GM19328 (cell line): Measurements from ENCODE around the gene PRPH.
"Not testable (repeated sequence)": the region's sequence is repeated elsewhere in the genome, so short reads cannot be mapped to it uniquely, and the experiment has no call there.

Source experiments
- ATAC-seq: cut with Tn5 transposase; IDR thresholded peaks from one replicate; pipeline ENCODE4 v1.9.1; 2021; ENCODE audit warnings: mild to moderate bottlenecking, moderate library complexity; ENCODE audit not compliant: unreplicated experiment

Gene PRPH

GRCh38 chr12:49295082-49295936 lies at the start of gene PRPH:
TSS of gene PRPH (plus strand) at chr12:49295147. CDS start at chr12:49295201, 54 bp downstream.
- no peak for ATAC-seq

DNA sequence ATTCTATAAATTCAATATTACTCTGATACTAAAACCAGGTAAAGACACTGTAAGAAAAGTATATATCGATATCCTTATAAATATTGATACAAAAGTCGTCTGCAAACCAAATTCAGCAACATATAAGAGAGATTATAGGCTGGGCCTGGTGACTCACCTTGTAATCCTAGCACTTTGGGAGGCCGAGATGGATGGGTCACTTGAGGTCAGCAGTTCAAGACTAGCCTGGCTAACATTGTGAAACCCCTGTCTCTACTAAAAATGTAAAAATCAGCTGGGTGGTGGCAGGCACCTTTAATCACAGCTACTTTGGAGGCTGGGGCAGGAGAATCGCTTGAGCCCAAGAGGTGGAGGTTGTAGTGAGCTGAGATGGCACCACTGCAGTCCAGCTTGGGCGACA lies 43.6 kb upstream of the PRPH start:
- ATAC-seq, result no peak

DNA sequence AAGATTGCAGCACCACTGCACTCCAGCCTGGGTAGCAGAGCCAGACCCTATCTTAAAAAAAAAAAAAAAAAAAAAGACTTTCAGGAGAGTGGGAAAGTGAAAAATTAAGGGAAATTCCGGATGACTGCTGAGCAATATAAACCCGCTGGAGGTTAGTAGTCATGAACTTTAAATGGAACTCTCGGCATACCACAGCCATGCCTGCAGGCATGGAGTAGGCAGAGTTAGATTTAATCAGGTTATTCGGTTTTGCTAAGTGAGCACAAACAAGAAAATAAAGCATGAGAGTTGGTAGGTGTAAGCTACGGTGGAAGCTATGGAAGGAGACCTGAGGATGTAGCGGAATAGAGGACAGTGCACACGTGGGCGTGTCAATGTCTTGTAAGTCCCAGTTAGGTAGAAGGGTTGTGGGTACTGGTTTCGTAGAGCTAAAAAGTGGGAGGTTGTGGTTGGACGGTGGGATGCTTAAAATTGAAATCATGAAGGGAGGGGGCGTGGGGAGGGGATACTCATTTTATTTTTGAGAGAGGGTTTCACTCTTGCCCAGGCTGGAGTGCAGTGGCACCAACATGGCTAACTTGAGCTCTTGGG lies 41.8 kb upstream of the PRPH start:
- no peak for ATAC-seq

GRCh38 chr12:49255456-49255855 lies 39.5 kb upstream of the PRPH start:
- ATAC-seq, result not testable (repeated sequence)

DNA sequence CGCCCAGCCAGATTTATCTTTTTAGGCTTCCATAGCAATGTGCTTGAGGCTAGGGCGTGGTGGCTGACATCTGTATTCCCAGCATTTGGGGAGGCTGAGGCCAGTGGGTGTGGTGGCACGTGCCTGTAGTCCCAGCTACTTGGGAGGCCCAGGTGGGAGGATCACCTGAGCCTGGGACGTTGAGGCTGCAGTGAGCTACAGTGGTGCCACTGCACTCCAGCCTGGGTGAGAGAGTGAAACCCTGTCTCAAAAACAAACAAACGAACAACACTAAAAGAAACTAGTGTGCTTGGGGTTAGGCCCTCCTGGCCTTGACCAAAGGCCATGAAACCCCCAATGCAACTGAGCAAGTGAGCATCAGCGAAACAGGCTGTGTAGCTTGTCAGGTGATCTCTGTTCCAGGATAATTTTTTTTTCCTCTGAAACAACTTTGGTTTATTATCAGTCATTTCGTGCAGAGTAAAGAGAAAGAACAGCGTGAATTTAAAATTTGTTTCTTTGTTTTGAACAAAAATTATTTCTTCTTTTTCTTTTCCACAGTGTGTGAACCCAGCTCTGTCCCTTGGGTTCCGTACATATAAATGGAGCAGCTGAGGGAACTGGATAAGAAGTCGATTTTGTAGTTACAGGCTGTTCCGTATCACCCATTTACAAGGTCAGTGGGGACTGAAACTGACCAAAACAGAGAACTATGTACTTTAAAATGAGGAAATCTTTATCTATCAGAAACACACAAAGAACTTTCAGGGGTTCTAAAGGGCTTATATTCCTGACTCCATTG lies 38.9 kb upstream of the PRPH start:
- ATAC-seq, result no peak

DNA sequence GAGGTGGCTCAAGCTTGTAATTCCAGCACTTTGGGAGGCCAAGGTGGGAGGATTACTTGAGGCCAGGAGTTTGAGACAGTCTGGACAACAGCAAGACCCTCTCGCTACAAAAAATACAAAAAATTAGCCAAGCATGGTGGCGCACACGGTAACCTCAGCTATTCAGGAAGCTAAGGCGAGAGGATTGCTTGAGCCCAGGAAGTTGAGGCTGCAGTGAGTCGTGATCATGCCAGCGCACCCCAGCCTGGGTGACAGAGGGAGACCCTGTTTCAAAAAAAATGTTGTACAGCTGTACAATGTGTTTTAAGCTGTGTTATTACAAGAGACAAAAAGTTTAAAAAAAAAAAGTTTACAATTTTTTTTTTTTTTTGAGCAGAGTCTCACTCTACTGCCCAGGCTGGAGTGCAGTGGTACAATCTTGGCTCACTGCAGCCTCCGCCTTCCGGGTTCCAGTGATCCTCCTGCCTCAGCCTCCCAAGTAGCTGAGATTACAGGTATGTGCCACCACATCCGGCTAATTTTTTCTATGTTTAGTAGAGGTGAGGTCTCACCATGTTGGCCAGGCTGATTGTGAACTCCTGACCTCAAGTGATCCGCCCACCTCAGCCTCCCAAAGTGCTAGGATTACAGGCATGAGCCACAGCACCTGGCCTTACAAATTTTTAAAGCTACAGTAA lies 37.3 kb upstream of the PRPH start:
- not testable (repeated sequence) for ATAC-seq

GRCh38 chr12:49259452-49259851 lies 35.5 kb upstream of the PRPH start:
- no peak for ATAC-seq

DNA sequence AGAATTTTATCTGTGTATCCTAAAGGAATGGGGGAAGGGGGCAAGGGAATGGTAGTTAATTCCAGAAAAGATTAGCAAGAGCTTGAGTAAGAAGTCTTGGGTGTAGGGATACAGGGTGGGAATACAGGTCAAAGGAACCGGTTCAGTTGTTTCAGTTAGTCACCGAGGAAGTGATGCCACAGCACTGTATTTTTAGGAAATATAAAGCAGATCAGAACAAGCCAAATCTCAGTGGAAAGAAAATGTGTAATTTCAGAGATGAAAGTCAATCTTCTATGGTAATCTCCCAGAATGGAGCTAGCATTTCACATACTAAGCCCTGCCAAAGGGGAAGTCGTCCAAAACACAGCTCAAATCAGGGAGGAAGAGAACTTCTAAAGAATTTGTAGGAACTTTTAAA lies 34.8 kb upstream of the PRPH start:
- ATAC-seq, result no peak

DNA sequence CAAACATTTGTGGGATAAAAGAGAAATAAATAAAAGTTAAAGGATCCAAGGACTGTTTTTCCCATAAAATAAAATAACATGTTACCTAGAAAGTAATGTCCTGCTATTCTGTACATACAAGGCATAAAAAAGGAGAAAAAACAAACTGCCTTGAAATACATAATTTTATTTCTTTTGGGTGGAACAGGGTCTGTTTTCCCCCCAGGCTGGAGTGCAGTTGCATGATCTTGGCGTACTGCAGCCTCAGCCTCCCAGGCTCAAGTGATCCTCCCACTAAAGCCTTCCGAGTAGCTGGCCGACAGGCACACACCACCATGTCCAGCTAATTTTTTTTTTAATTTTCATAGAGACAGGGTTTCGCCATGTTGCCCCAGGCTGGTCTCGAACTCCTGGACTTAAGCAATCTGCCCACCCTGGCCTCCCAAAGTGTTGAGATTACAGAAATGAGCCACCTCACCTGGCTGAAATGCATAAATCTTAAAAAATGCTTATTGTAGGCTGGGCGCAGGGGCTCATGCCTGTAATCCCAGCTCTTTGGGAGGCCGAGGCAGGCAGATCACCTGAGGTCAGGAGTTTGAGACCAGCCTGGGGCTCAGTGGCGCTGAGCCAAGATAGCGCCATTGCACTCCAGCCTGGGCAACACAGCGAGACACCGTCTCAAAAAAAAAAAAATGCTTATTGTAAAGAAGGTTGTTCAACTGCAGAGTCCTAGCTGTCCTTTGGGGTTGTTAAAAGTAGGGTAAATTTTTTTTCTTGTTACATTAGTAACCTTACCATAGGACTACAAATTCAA lies 34.2 kb upstream of the PRPH start:
- ATAC-seq, result no peak

- no peak for ATAC-seq
Measured at GRCh38 chr12:49261721-49262120, 33.2 kb upstream of the PRPH start.

DNA sequence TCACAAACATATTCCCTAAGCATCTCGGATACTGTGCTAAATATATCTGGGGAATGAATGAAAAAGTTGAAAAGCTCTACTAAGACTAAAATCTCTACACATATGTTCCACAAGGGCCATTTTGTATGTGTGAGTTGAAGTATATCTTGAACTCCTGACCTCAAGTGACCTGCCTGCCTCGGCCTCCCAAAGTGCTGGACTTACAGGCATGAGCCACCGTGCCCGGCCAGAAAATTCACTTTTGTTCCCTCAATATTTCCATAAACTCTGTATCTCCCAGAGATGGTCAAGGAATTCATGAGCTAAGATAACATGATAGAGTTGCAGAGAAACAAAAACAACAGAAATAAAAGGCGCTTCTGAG lies 31.6 kb upstream of the PRPH start:
- no peak for ATAC-seq

- ATAC-seq, result peak; percentile 21
Measured at GRCh38 chr12:49264466-49264872, 30.5 kb upstream of the PRPH start.

DNA sequence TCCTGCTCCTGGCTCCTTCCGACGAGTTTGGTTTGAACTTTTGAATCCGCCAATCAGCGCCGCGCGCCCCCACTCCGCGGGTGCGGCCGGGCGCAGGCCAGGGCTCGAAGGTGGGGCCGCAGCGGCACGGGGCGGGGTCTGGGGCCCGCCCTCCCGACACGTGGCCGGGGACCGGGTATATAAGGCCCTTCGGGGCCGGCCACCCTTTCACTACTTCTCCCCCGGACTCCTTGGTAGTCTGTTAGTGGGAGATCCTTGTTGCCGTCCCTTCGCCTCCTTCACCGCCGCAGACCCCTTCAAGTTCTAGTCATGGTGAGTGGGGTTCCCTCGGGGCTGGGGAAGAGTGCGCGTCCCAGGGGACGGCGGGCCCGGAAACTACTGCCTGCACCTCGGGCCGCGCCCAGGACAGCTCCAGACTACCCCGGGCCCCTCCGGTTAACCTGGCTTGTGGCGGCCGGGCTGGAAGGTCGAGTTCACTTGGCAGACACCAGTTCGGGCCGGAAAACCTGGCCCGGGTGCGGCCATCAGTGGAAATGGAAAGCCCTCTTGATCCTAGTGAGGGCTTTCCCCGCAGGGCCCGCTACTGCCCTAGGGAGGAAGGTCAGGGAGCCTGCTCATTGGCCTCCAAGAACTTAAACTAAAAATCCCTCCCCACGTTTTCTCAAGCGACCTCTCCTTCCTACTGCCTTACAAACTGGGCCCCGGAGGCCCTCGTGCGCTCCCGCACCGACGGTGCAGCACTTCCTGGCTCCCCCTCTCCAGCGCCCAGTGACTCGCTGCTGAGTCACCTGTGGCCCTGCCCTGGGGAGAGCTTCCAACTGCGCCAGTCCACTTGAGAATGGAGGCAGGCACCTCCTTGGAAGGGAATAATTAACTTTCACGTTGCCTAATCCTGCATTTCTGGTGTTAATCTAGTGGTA lies 29.8 kb upstream of the PRPH start, which contains the start of gene TUBA1C:
TSS of gene TUBA1C (plus strand) at position 210 of the 920 bp plus-strand sequence. CDS start at position 310, 100 bp downstream.
- peak; percentile 78 for ATAC-seq

DNA sequence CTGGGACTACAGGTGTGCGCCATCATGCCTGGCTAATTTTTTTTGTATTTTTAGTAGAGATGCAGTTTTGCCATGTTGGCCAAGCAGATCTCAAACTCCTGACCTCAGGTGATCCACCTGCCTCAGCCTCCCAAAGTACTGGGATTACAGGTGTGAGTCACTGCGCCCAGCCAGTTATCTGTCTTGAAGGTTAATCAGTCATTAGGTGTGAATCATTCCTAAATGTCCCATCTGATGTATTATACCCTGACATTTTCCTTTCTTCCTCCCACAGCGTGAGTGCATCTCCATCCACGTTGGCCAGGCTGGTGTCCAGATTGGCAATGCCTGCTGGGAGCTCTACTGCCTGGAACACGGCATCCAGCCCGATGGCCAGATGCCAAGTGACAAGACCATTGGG lies 25.8 kb upstream of the PRPH start:
- ATAC-seq, result not testable (repeated sequence)

DNA sequence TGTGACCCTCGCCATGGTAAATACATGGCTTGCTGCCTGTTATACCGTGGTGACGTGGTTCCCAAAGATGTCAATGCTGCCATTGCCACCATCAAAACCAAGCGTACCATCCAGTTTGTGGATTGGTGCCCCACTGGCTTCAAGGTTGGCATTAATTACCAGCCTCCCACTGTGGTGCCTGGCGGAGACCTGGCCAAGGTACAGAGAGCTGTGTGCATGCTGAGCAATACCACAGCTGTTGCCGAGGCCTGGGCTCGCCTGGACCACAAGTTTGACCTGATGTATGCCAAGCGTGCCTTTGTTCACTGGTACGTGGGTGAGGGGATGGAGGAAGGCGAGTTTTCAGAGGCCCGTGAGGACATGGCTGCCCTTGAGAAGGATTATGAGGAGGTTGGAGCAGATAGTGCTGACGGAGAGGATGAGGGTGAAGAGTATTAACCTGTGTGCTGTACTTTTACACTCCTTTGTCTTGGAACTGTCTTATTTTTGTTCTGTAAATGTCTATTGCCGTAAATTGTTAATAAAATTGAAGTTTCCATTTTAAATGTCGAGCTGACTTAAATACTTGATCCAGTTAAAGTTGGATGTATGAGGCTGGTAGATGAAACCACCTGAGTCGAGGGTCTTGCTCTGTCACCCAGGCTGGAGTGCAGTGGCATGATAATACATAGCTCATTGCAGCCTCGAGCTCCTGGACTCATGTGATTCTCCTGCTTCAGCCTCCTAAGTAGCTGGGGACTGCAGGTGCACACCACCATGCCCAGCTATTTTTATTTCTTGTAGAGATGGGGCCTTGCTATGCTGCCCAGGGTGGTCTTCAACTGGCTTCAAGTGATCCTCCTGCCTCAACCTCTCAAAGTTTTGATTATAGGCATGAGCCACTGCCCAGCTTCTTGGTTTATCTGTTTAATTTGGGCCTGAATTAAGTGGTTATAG lies 21.9 kb upstream of the PRPH start:
- ATAC-seq, result no peak

DNA sequence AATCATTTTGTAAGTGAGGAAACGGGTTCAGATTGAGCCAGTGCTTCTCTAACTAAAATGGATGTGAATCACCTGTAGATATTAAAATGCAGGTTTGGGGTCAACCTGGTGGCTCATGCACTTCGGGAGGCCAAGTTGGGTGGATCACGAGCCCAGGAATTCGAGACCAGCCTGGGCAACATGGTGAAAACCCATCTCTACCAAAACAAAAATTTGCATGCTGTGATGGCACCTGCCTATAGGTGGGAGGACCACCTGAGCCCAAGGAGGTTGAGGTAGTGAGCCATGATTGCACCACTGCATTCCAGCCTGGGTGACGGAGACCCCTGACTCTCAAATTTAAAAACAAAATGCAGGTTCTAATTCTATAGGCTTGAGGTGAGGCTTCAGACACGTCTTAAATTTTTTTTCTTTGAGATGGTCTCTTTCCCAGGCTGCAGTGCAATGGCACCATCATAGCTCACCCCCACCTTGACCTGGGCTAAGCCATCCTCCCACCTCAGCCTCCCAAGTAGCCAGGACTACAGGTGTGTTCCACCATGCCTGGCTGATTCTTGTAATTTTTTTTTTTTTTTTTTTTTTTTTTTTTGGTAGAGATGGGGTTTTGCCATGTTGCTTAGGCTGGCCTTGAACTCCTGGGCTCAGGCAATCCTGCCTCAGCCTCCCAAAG lies 21.1 kb upstream of the PRPH start:
- ATAC-seq, result no peak

GRCh38 chr12:49274396-49275069 lies 20.4 kb upstream of the PRPH start:
- ATAC-seq, result no peak
